Measurements from ENCODE around the gene PRKAR2A.
"Not testable (repeated sequence)": the region's sequence is repeated elsewhere in the genome, so short reads cannot be mapped to it uniquely, and the experiment has no call there.

The PRKAR2A gene

GRCh38 chr3:48725185-48725855, 122.4 kb downstream of the PRKAR2A start:
- DNase-seq (ENCODE audit: low read depth) = not testable (repeated sequence)

GRCh38 chr3:48723725-48724124, 123.9 kb downstream of the PRKAR2A start:
- no peak for DNase-seq (ENCODE audit: low read depth)

GRCh38 chr3:48723293-48723692, 124.4 kb downstream of the PRKAR2A start:
- not testable (repeated sequence) for DNase-seq (ENCODE audit: low read depth)

DNA sequence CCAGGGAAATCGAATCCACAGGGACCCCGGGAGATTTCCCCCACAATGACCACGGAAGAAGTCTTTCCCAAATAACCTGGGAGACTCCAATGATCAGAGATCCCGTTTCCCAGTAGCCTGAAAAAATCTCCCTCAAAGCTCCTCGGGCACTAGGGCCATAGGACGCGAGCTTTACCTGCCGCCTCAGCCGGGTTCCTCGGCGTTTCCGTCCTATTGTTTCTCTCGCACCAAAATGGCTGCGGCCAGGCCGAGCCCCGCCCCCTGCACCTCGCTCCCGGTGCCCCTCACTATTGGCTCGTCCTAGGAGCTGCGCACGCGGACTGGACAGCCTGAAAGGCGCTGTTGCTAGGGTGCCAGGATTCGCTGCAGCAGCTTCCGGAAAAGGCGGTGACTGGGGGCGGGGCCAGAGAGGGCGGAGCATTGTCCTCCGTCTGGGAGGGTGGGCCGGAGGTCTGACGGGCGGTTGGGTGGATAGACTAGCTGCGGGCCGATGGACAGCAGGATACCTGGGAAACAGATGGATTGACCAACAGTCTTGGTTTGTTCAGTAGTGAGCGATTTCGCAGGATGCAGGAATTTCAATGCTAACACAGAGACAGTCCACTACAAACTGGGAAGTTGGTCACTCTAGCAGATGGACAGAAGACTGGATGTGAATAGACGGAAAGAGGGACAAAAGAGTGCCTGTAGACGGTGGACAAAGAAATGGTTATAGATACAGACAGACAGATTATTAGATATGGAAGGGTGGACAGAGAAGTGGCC, 130.5 kb downstream of the PRKAR2A start, which contains the start of gene IP6K2:
Gene IP6K2, minus strand, starts transcription at position 240 of the 765 bp plus-strand sequence. CDS start 21,930 bp downstream, outside the sequence.
- DNase-seq (ENCODE audit: low read depth) = peak; percentile 89

- DNase-seq (ENCODE audit: low read depth) = no peak
These were observed 131.1 kb downstream of the PRKAR2A start for GRCh38 chr3:48716508-48716981.

DNA sequence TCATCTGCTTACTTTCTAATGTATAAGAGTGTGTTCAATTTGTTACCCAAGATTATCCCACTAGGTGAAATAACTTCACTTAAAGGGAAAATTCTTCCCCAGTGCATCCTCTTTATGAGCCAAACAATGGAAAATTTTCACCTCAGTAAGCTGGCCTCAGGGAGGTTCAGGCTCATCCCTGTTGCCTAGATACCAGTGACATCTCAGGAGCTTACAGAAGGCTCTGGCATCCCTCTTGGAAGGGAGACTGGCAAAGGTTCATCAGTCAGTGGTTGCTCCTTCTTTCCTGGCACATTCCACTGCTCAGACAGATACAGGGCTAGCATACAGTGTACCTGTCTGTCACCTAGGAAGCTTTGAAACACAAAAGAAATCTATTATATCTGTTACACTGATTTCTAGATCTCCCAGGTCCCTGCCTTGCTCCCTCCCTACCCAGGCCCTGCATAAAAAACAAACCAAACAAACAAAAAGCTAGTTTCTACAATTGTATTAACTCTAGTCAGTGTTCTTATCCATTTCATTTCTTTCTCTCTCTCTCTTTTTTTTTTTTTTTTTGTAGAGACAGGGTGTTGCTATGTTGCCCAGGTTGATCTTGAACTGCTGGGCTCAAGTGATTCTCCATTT, 132.4 kb downstream of the PRKAR2A start:
- DNase-seq (ENCODE audit: low read depth) = no peak

GRCh38 chr3:48711727-48712126, 135.9 kb downstream of the PRKAR2A start:
- no peak for DNase-seq (ENCODE audit: low read depth)

DNA sequence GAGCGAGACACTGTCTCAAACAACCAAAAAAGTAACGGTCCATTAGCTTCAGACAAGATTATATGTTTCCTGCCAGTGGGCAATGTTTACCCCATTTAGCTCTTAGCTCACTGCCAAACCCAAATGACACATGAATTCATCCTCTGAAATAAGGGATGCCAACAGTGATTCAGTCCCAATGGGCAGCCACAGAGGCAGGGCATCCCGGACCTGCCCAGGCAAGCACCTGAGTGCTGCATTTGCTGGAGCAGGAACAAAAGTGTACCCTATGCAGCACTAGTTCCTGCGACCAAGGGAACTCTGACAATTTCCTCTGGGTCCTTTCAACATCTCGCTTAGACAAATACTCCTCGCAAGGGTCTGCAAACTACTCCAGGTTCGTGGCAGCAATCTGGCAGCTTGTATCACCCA, 138.6 kb downstream of the PRKAR2A start:
- DNase-seq (ENCODE audit: low read depth) = no peak

GRCh38 chr3:48708481-48708889, 139.2 kb downstream of the PRKAR2A start:
- no peak for DNase-seq (ENCODE audit: low read depth)

GRCh38 chr3:48707157-48707556, 140.5 kb downstream of the PRKAR2A start:
- DNase-seq (ENCODE audit: low read depth) = no peak

DNA sequence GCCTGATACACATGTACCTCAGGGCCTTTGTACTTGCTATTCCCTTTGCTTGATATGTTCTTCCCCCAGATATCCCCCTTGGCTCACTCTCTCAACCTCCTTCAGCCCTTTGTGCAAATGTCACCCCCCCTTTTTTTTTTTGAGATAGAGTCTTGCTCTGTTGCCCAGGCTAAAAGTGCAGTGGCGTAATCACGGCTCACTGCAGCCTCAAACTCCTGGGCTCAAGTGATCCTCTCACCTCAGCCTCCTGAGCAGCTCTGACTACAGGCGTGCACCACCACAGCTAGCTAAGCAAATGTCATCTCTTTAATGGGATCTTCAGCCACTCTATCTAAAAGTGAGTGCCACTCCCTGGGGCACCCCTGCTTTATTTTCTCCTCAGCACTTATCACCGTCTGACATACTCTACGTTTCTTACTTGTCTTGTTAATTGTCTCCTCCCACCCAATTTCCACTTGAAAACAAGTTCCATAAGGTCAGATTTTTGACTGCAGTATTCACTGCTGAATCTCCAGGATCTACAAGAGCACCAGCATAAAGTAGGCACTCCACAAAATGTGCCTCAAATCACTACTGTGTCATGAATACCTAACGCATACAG, 145.3 kb downstream of the PRKAR2A start:
- no peak for DNase-seq (ENCODE audit: low read depth)

DNA sequence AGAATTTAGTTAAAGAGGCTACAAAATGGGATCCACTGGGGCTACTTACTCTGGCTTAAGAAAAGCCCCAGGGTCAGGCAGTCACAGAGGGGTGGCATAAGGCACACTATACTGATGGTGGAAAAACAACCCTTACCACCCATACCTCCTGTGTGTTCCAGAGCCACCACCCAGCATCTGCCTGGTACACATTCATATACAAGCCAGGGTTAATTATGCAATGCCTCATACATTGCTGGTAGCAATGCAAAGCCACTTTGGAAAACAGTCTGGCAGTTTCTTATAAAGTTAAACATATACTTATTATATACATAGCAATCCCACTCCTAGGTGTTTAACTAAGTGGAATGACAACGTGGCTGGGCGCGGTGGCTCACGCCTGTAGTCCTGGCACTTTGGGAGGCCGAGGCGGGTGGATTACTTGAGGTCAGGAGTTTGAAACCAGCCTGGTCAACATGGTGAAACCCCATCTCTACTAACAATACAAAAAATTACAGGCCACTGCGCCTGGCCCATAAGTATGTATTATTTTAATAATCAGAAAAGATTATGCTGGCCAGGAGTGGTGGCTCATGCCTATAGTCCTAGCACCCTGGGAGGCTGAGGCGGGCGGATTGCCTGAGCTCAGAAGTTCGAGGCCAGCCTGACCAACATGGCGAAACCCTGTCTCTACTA, 146.8 kb downstream of the PRKAR2A start:
- DNase-seq (ENCODE audit: low read depth) = no peak

DNA sequence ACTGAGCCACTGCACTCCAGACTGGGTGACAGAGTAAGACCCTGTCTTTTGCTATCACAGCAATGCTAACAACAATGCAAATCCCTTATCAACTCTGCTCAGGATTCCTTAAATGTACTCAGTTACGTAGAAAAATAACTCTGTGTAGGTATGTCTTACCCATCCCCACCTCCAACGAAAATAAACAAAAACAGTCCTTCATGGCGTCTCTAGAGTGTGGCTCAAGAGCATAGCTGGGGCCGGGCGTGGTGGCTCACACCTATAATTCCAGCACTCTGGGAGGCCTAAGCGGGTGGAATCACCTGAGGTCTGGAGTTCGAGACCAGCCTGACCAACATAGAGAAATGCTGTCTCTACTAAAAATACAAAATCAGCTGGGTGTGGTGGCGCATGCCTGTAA, 148.8 kb downstream of the PRKAR2A start:
- DNase-seq (ENCODE audit: low read depth) = no peak

GRCh38 chr3:48697952-48698351, 149.7 kb downstream of the PRKAR2A start:
- no peak for DNase-seq (ENCODE audit: low read depth)

DNA sequence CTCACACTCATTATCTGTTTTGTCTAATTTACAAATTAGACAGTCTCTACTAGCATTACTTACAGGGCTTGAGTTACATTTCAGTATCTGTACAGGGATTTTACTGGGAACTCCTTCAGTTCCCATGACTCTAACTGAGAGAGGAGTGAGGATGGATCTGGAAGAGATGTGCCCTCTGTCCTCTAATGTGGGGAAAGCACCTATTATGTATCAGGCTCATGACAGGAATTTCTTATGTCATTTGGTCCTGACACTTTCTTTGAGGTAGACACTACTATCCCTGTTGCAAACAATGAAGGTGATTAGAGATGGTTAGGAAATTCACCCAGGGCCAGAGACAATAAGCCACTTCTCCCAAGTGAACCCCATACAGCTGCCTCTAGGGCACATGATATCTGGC, 151.1 kb downstream of the PRKAR2A start:
- no peak for DNase-seq (ENCODE audit: low read depth)

All from CMK (cell line).